Measurements from ENCODE around the gene YBEY. TPM values are rescaled to one million over a fixed set of nuclear protein-coding genes. Genes with fewer than 3 reads are reported as not detected.

The YBEY gene
- total and polyA plus RNA-seq, 4 donors, result 7.6 to 32.1 (median 15.1) TPM

GRCh38 chr21:46322351-46323226, 36.4 kb downstream of the YBEY start:
- ATAC-seq (ENCODE audit: insufficient read depth, low FRiP score), result no peak
- H3K4me3 ChIP-seq, result peak overlapping the region; percentile 73
- H3K9me3 ChIP-seq (ENCODE audit: control insufficient read depth in 4 of 4, insufficient read depth in 3 of 4, low read length in 3 of 4), result no peaks in the 10 kb centered on the region
- peak overlapping the region; percentile 52 to 70 for H3K9ac ChIP-seq (ENCODE audit: insufficient read depth in 1 of 2, low read length in 2 of 2)
- TF ChIP-seq CTCF (IDR thresholded peaks at IDR 0.05; ENCODE audit: control extremely low read depth, extremely low read depth), result no peak
- peak in 1 of 3 donors; percentile 26 for DNase-seq
- no peaks in the 10 kb centered on the region for H3K27me3 ChIP-seq (ENCODE audit: control insufficient read depth in 3 of 3, insufficient read depth in 3 of 3, low read length in 2 of 3)
- WGBS, 2 donors, result 2 to 6% methylated on average over 50 of the region's 50 CpGs
- peaks cover 0 to 40% (median 17%) of the 10 kb centered on the region in 5 donors for H3K4me1 ChIP-seq (ENCODE audit: control insufficient read depth in 5 of 5, insufficient read depth in 5 of 5, low read length in 5 of 5)
- no peak overlapping the region for H3K27ac ChIP-seq (ENCODE audit: low read depth in 1 of 2, low read length in 1 of 2)
- peaks cover 0 to 2% (median 0%) of the 10 kb centered on the region in 4 donors for H3K36me3 ChIP-seq (ENCODE audit: control insufficient read depth in 4 of 4, insufficient read depth in 4 of 4, low read length in 4 of 4)

- ATAC-seq (ENCODE audit: insufficient read depth, low FRiP score), result no peak
- H3K27ac ChIP-seq (ENCODE audit: low read depth in 1 of 2, low read length in 1 of 2), result peak overlapping the region in 1 of 2 donors; percentile 81
- no peaks in the 10 kb centered on the region for H3K9me3 ChIP-seq (ENCODE audit: control insufficient read depth in 4 of 4, insufficient read depth in 3 of 4, low read length in 3 of 4)
- peak overlapping the region; percentile 73 for H3K4me3 ChIP-seq
- DNase-seq, result peak in 1 of 3 donors; percentile 6
- no peaks in the 10 kb centered on the region for H3K27me3 ChIP-seq (ENCODE audit: control insufficient read depth in 3 of 3, insufficient read depth in 3 of 3, low read length in 2 of 3)
- peak overlapping the region in 1 of 2 donors; percentile 70 for H3K9ac ChIP-seq (ENCODE audit: insufficient read depth in 1 of 2, low read length in 2 of 2)
- TF ChIP-seq CTCF (IDR thresholded peaks at IDR 0.05; ENCODE audit: control extremely low read depth, extremely low read depth), result no peak
- peaks cover 0 to 40% (median 16%) of the 10 kb centered on the region in 5 donors for H3K4me1 ChIP-seq (ENCODE audit: control insufficient read depth in 5 of 5, insufficient read depth in 5 of 5, low read length in 5 of 5)
- peaks cover 0 to 6% (median under 1%) of the 10 kb centered on the region in 4 donors for H3K36me3 ChIP-seq (ENCODE audit: control insufficient read depth in 4 of 4, insufficient read depth in 4 of 4, low read length in 4 of 4)
- 0 to 1% methylated on average over 33 to 34 of the region's 34 CpGs for WGBS, 2 donors
Observed at GRCh38 chr21:46323227-46323709, 37.1 kb downstream of the YBEY start.

DNA sequence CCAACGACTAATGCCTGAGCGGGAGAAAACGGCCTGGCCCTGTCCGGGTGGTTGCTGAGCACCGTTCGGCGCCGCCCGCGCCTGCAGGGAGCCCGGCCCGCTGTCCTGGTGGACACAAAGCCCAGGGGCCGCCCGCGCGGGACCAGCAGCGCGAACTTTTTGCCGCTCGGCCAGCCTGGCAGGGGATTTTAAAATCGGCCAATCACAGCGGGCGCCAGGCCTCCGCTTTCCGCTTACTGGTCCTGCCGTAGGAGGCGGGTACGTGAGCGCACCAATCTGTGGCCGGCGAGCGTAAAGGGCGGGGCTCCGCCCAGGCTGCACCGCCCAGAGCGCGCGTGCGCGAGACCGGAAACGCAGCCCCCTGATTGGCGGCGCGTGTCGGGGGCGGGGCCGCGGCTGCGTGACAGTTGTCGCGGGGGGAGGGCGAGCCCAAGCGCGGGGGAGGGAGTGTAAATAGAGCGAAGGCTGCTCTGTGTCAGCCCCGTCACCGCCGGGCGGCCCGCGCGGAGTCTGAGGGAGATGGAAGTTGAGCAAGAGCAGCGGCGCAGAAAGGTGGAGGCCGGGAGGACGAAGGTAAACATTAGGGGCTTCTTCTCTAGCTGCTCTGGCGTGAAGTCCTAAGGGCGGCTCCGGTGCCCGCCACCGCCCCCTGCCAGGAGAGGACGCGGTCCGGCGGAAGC, 37.7 kb downstream of the YBEY start, which contains the start of the genes C21orf58 and PCNT:
C21orf58 (minus strand) TSS at position 161 of the 680 bp plus-strand sequence. CDS start 1,132 bp downstream, outside the sequence.
PCNT (plus strand) TSS at position 447 of the 680 bp plus-strand sequence; CDS start at position 520, 73 bp downstream.
- peak within 1 kb of the TSS; percentile 94 for H3K4me3 ChIP-seq
- no peaks in the 10 kb centered on the region for H3K9me3 ChIP-seq (ENCODE audit: control insufficient read depth in 4 of 4, insufficient read depth in 3 of 4, low read length in 3 of 4)
- H3K36me3 ChIP-seq (ENCODE audit: control insufficient read depth in 4 of 4, insufficient read depth in 4 of 4, low read length in 4 of 4), result peaks cover 0 to 6% (median 2%) of the 10 kb centered on the region in 4 donors
- peaks cover 0 to 40% (median 16%) of the 10 kb centered on the region in 5 donors for H3K4me1 ChIP-seq (ENCODE audit: control insufficient read depth in 5 of 5, insufficient read depth in 5 of 5, low read length in 5 of 5)
- peak within 1 kb of the TSS; percentile 98 for H3K27ac ChIP-seq (ENCODE audit: low read depth in 1 of 2, low read length in 1 of 2)
- DNase-seq (peak; percentile 98 to 99 (median 99)), ATAC-seq (ENCODE audit: insufficient read depth, low FRiP score) (peak; percentile 93)
- H3K9ac ChIP-seq (ENCODE audit: insufficient read depth in 1 of 2, low read length in 2 of 2), result peak within 1 kb of the TSS; percentile 52 to 70
- TF ChIP-seq CTCF (IDR thresholded peaks at IDR 0.05; ENCODE audit: control extremely low read depth, extremely low read depth), result no peak
- 1% methylated on average over 52 to 76 of the region's 76 CpGs for WGBS, 2 donors
- H3K27me3 ChIP-seq (ENCODE audit: control insufficient read depth in 3 of 3, insufficient read depth in 3 of 3, low read length in 2 of 3), result no peaks in the 10 kb centered on the region

All from lung (tissue), 12 donors.